HepG2 (cell line): Measurements from ENCODE around the gene FAM83C. TPM values are rescaled to one million over a fixed set of nuclear protein-coding genes. Genes with fewer than 3 reads are reported as not detected.
A peak's percentile ranks its signal among the peaks of the same experiment; 100 is the strongest.

Source experiments
- ATAC-seq: fragments of 200-7000 bp; cut with Tn5 transposase; 3 replicates; pipeline ENCODE4 v1.9.1; 2020; ENCODE audit warnings: mild to moderate bottlenecking, moderate library complexity
- BruUV-seq: library from RNA; stranded (reverse); fragments of 400-500 nt; replicated peaks from 2 replicates; lab custom pipeline; 2021; lab: Mats Ljungman, UMichigan
- CTCF ChIA-PET: fragments of 300-600 bp; formaldehyde crosslinking; extraction: SDS; loops from one replicate; lab custom pipeline; 2021; ENCODE audit warnings: low total read pairs, inconsistent platforms, low intra/inter-chr PET ratio; lab: Yijun Ruan, JAX
- POLR2A ChIA-PET: fragments of 350-600 bp; sonication (Branson Sonifier 250); formaldehyde crosslinking; loops from one replicate; lab custom pipeline; 2020; ENCODE audit warnings: antibody characterized with exemption, inconsistent platforms; lab: Yijun Ruan, JAX
- DNase-seq: peaks from one replicate; pipeline ENCODE4 v3.0.0-alpha.2; 2015; ENCODE audit warnings: low spot score
- FAIRE-seq: peaks from 3 replicates; lab custom pipeline; 2011; peaks lifted over from hg19 to GRCh38; lab: Jason Lieb, UNC
- H2AFZ ChIP-seq: one replicate; pipeline ENCODE4 v1.6.1; 2011; ENCODE audit warnings: low read length, inconsistent platforms
- H3K27ac ChIP-seq: fragments of 300-600 bp; 3 replicates; pipeline ENCODE4 v1.8.0; 2011; ENCODE audit warnings: mixed run types, mild to moderate bottlenecking, mixed read lengths, low read length, inconsistent platforms; ENCODE audit not compliant: insufficient read depth; ENCODE audit errors: extremely low read length
- H3K27me3 ChIP-seq, 2 experiments: fragments of 200-600 bp in 1 of 2; 2 replicates in 1 of 2; 3 replicates in 1 of 2; pipeline versions ENCODE4 v1.6.0 to v1.8.0; 2011; ENCODE audit warnings: low read length in 2 of 2, mild to moderate bottlenecking in 2 of 2, moderate library complexity in 2 of 2, inconsistent platforms in 1 of 2; ENCODE audit not compliant: insufficient read depth in 2 of 2, control insufficient read depth in 1 of 2
- H3K36me3 ChIP-seq, 2 experiments: fragments of 200-600 bp in 1 of 2; replicated peaks in 1 of 2; 2 replicates in 1 of 2; 3 replicates in 1 of 2; pipeline versions ENCODE4 v1.5.1 to v1.8.0; 2011; ENCODE audit warnings: low read length in 2 of 2, inconsistent platforms in 1 of 2; ENCODE audit not compliant: insufficient read depth in 2 of 2, control insufficient read depth in 1 of 2
- H3K4me1 ChIP-seq: 2 replicates; pipeline ENCODE4 v1.5.1; 2012; ENCODE audit warnings: low read length, inconsistent platforms; ENCODE audit not compliant: insufficient read depth
- H3K4me2 ChIP-seq: 2 replicates; pipeline ENCODE4 v1.6.0; 2011; ENCODE audit warnings: low read depth, low read length, inconsistent platforms
- H3K4me3 ChIP-seq, 3 experiments: fragments of 200-600 bp in 1 of 3; sonication (generic), shearing (Covaris generic) in 1 of 3; replicated peaks in 1 of 3; 2 replicates each; pipeline ENCODE4 v1.5.1; 2011 to 2016; ENCODE audit warnings: low read length in 3 of 3, inconsistent platforms in 2 of 3, low read depth in 2 of 3, mild to moderate bottlenecking in 2 of 3, control low read depth in 1 of 3, mixed read lengths in 1 of 3; ENCODE audit not compliant: insufficient read depth in 1 of 3
- H3K79me2 ChIP-seq: one replicate; pipeline ENCODE4 v1.6.1; 2011; ENCODE audit warnings: low read length, inconsistent platforms; ENCODE audit not compliant: insufficient read depth
- H3K9ac ChIP-seq: 2 replicates; pipeline ENCODE4 v1.6.0; 2011; ENCODE audit warnings: mild to moderate bottlenecking, low read depth, low read length, inconsistent platforms; ENCODE audit not compliant: insufficient read depth
- H3K9me3 ChIP-seq: 2 replicates; pipeline ENCODE4 v1.5.1; 2012; ENCODE audit warnings: mild to moderate bottlenecking, low read length
- H4K20me1 ChIP-seq: 2 replicates; pipeline ENCODE4 v1.6.0; 2011; ENCODE audit warnings: inconsistent platforms, mild to moderate bottlenecking, low read length, moderate library complexity; ENCODE audit not compliant: insufficient read depth
- ATF7 ChIP-seq, 2 experiments: fragments of 450-650 bp in 1 of 2; sonication (generic) in 1 of 2; formaldehyde crosslinking in 1 of 2; IDR thresholded peaks; 2 replicates each; pipeline versions ENCODE4 v1.4.0 to v1.6.1; 2016 to 2020; ENCODE audit warnings: antibody characterized with exemption in 1 of 2, mild to moderate bottlenecking in 1 of 2, missing genetic modification reagents in 1 of 2
- BCL6 ChIP-seq: IDR thresholded peaks from 2 replicates; pipeline ENCODE4 v1.6.1; 2016; ENCODE audit warnings: missing genetic modification reagents, missing compliant biosample characterization
- CREM ChIP-seq, 2 experiments: sonication (generic) in 1 of 2; formaldehyde crosslinking in 1 of 2; IDR thresholded peaks; 2 replicates each; pipeline versions ENCODE4 v1.4.0 to v1.6.1; 2016 to 2020; ENCODE audit warnings: antibody characterized with exemption in 1 of 2, mild to moderate bottlenecking in 1 of 2, missing genetic modification reagents in 1 of 2
- MTF2 ChIP-seq: sonication (generic); formaldehyde crosslinking; IDR thresholded peaks from 2 replicates; pipeline ENCODE4 v1.5.0; 2020; ENCODE audit warnings: missing genetic modification reagents, borderline replicate concordance
- RORA ChIP-seq: sonication (generic); formaldehyde crosslinking; IDR thresholded peaks from 2 replicates; pipeline ENCODE4 v1.5.0; 2020; ENCODE audit warnings: mild to moderate bottlenecking, missing genetic modification reagents, moderate library complexity
- SAFB2 ChIP-seq: sonication (generic); formaldehyde crosslinking; IDR thresholded peaks from 2 replicates; pipeline ENCODE4 v1.5.1; 2020; ENCODE audit warnings: missing genetic modification reagents, low read depth, mild to moderate bottlenecking, borderline replicate concordance
- ZBTB33 ChIP-seq: sonication (generic); formaldehyde crosslinking; IDR thresholded peaks from 2 replicates; pipeline ENCODE4 v1.4.0; 2020; ENCODE audit warnings: missing genetic modification reagents
- ZNF276 ChIP-seq: sonication (generic); formaldehyde crosslinking; IDR thresholded peaks from 2 replicates; pipeline ENCODE4 v1.4.0; 2020; ENCODE audit warnings: mild to moderate bottlenecking, low read depth, missing genetic modification reagents
- ZNF564 ChIP-seq: sonication (generic); formaldehyde crosslinking; IDR thresholded peaks from 2 replicates; pipeline ENCODE4 v1.8.1; 2023; ENCODE audit warnings: mild to moderate bottlenecking, missing genetic modification reagents
- ZNF781 ChIP-seq: sonication (generic); formaldehyde crosslinking; IDR thresholded peaks from 2 replicates; pipeline ENCODE4 v1.5.1; 2020; ENCODE audit warnings: borderline replicate concordance, mild to moderate bottlenecking, missing genetic modification reagents; ENCODE audit errors: not compliant biosample characterization
- ZNF784 ChIP-seq: sonication (generic); formaldehyde crosslinking; IDR thresholded peaks from 2 replicates; pipeline ENCODE4 v1.5.1; 2020; ENCODE audit warnings: missing genetic modification reagents, mild to moderate bottlenecking, borderline replicate concordance
- WGBS: methylation state at CpG from one replicate; pipeline ENCODE4 v1.1.6; 2017; ENCODE audit warnings: low lambda C conversion rate; 5-methylcytosine and 5-hydroxymethylcytosine counted together
- in situ Hi-C: cut with HindIII; loops from 2 replicates; pipeline ENCODE4 v1.10.0; 2017; ENCODE audit warnings: low pct_unique_long_range_greater_than_20kb; ENCODE audit not compliant: extremely low pct_ligation_motif_present
- intact Hi-C: fragments of 100-400 bp; cut with micrococcal nuclease; formaldehyde crosslinking; loops from one replicate; pipeline ENCODE4 v1.10.0; 2022; ENCODE audit not compliant: unreplicated experiment
- polyA plus RNA-seq, 8 experiments: library from polyadenylated mRNA; depleted of rRNA in 3 of 8; stranded (reverse) in 7 of 8; unstranded in 1 of 8; fragments of >200 nt; fragmentation: Illumina TruSeq in 4 of 8; extraction: Trizol in 4 of 8; gene quantifications; 2 replicates each; pipeline versions ENCODE4 v1.2.1 to v1.2.3, GENCODE V29; 2011 to 2016; ENCODE audit warnings: low read depth in 4 of 8, missing spikeins in 1 of 8, mixed read lengths in 1 of 8; ENCODE audit not compliant: insufficient read depth in 1 of 8
- total RNA-seq, 5 experiments: library from RNA; depleted of rRNA; stranded (reverse); fragments of >200 nt; fragmentation: Illumina TruSeq; extraction: Trizol; gene quantifications; 2 replicates each; pipeline ENCODE4 v1.2.3, GENCODE V29; 2016; ENCODE audit warnings: low read depth in 1 of 5
- TF ChIP-seq, protein P1 (sequence below): IDR thresholded peaks from 2 replicates; pipeline ENCODE4 v1.6.1; 2016; ENCODE audit warnings: missing genetic modification reagents, missing compliant biosample characterization

The FAM83C gene
- total and polyA plus RNA-seq, 2 of the 13 experiments (the other 11 are each of a cell fraction or from before 2014, with no cell fraction given): 0.04 TPM; not detected in 1

- no peak overlapping the region for H2AFZ ChIP-seq
- ChIA-PET CTCF (no interaction called here), POLR2A (interaction anchor here (3.3 kb wide), 2 partner anchors 11 to 12 kb away, joined by 19 to 24 read pairs; partner anchors contain the start of gene EIF6)
- DNase-seq (no peak), ATAC-seq (no peak), FAIRE-seq (no peak)
- H3K9me3 ChIP-seq: no peaks in the 10 kb centered on the region
- 68% methylated on average over 8 of the region's 8 CpGs for WGBS
- TF ChIP-seq ZNF781 (CRISPR knock-in tag) (no peak), ZBTB33 (CRISPR knock-in tag) (peak; percentile 62)
- H3K79me2 ChIP-seq: no peaks in the 10 kb centered on the region
- in situ Hi-C loops (loop anchor here (5.0 kb wide), 1 partner anchor 37 kb away; no protein-coding TSS in a partner anchor), intact Hi-C loops (no loop called here)
- H3K4me2 ChIP-seq: no peak overlapping the region
- H3K4me1 ChIP-seq: peaks cover 60% of the 10 kb centered on the region
- no peaks in the 10 kb centered on the region for H4K20me1 ChIP-seq
- no peak overlapping the region for H3K27ac ChIP-seq
- H3K27me3 ChIP-seq: peaks cover 9 to 53% of the 10 kb centered on the region in 2 experiments
- no peak overlapping the region for H3K9ac ChIP-seq
- no peak overlapping the region for H3K4me3 ChIP-seq
- BruUV-seq: no TSS peak
- H3K36me3 ChIP-seq: no peaks in the 10 kb centered on the region
These were observed 3.4 kb upstream of the FAM83C start for GRCh38 chr20:35295674-35296073.

- ATAC-seq (no peak), FAIRE-seq (no peak), DNase-seq (no peak)
- Histone ChIP-seq H3K9me3 (no peaks in the 10 kb centered on the region), H3K4me1 (peaks cover 66% of the 10 kb centered on the region), H3K27me3 (peaks cover 9 to 59% of the 10 kb centered on the region in 2 experiments), H3K9ac (no peak overlapping the region), H3K36me3 (no peaks in the 10 kb centered on the region), H3K27ac (no peak overlapping the region), H4K20me1 (no peaks in the 10 kb centered on the region), H3K79me2 (no peaks in the 10 kb centered on the region), H2AFZ (no peak overlapping the region), H3K4me2 (no peak overlapping the region), H3K4me3 (no peak overlapping the region)
- intact Hi-C loops: no loop called here
- POLR2A ChIA-PET: interaction anchor here (3.3 kb wide), 1 partner anchor 11 kb away, joined by 24 read pairs; the partner anchor contains the start of gene EIF6
- BruUV-seq: no TSS peak
- 75% methylated on average over 8 of the region's 8 CpGs for WGBS
- CTCF ChIA-PET: no interaction called here
- in situ Hi-C loops: loop anchor here (5.0 kb wide), 1 partner anchor 37 kb away; no protein-coding TSS in a partner anchor
- TF ChIP-seq, protein P1, sequence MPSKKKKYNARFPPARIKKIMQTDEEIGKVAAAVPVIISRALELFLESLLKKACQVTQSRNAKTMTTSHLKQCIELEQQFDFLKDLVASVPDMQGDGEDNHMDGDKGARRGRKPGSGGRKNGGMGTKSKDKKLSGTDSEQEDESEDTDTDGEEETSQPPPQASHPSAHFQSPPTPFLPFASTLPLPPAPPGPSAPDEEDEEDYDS: no peak
- TF ChIP-seq SAFB2 (CRISPR knock-in tag) (no peak), ZNF276 (CRISPR knock-in tag) (no peak), MTF2 (no peak), ATF7 (IDR thresholded peaks at IDR 0.05) (no peak), ATF7 (CRISPR knock-in tag; IDR thresholded peaks at IDR 0.05) (no peak), BCL6 (CRISPR knock-in tag) (no peak), ZNF784 (CRISPR knock-in tag) (no peak), CREM (IDR thresholded peaks at IDR 0.05) (no peak), CREM (CRISPR knock-in tag; IDR thresholded peaks at IDR 0.05) (no peak), ZNF564 (CRISPR knock-in tag) (no peak), RORA (CRISPR knock-in tag) (no peak)
These were observed 2.8 kb upstream of the FAM83C start for GRCh38 chr20:35295058-35295457.
